ENCODE measurements around the gene ZBP1. TPM values are rescaled to one million over a fixed set of nuclear protein-coding genes. Genes with fewer than 3 reads are reported as not detected.

ZBP1 gene
- polyA plus RNA-seq, 1 of the 3 experiments (the other 2 are of a cell fraction), result not detected

- Histone ChIP-seq H3K9me2 (no peaks in the 10 kb centered on the region), H3K27me3 (ENCODE audit: insufficient read depth) (no peaks in the 10 kb centered on the region), H3K4me2 (no peak overlapping the region), H2AFZ (ENCODE audit: low read depth) (no peak overlapping the region), H3K79me2 (ENCODE audit: insufficient read depth) (peaks cover 44% of the 10 kb centered on the region), H4K20me1 (ENCODE audit: insufficient read depth) (peaks cover 57% of the 10 kb centered on the region), H3K27ac (ENCODE audit: low read depth in 2 of 2, low read length in 1 of 2) (no peak overlapping the region; a peak in 1 of 4 replicates), H3F3A (replicated peaks; ENCODE audit: insufficient read depth) (no peaks in the 10 kb centered on the region), H3K9ac (no peak overlapping the region), H3K4me1 (ENCODE audit: control insufficient read depth in 1 of 2, insufficient read depth in 2 of 2, low read depth in 1 of 2, low read length in 1 of 2) (peaks cover 0 to 51% of the 10 kb centered on the region in 2 experiments; a peak in 1 of 4 replicates), H3K36me3 (replicated peaks in 1 of 2; ENCODE audit: control insufficient read depth in 1 of 2, insufficient read depth in 2 of 2, low read length in 1 of 2) (peaks cover 0 to 33% of the 10 kb centered on the region in 2 experiments), H3K9me3 (no peaks in the 10 kb centered on the region), H3K4me3 (ENCODE audit: low read depth in 2 of 2, low read length in 1 of 2) (no peak overlapping the region)
- WGBS (ENCODE audit: low lambda C conversion rate), result 95% methylated on average over 13 of the region's 13 CpGs
- POLR2A ChIA-PET, result no interaction called here
- CTCF ChIA-PET, result interaction anchor here (1.0 to 1.2 kb wide), 2 partner anchors 427 to 519 kb away, joined by 3 to 5 read pairs; no protein-coding TSS in a partner anchor
- TF ChIP-seq SMC3 (IDR thresholded peaks at IDR 0.05; ENCODE audit: low read depth, low read length), result no peak
- no peak for TF ChIP-seq ZBTB33 (IDR thresholded peaks at IDR 0.05; ENCODE audit: borderline replicate concordance, low read depth)
- no peak for TF ChIP-seq USF2 (IDR thresholded peaks at IDR 0.05; ENCODE audit: borderline replicate concordance, low read depth, low read length)
- TF ChIP-seq JUND (IDR thresholded peaks at IDR 0.05), result no peak
- TF ChIP-seq FOSL2 (IDR thresholded peaks at IDR 0.05; ENCODE audit: borderline replicate concordance, low read depth), result no peak
- no peak for TF ChIP-seq EP300 (IDR thresholded peaks at IDR 0.05; ENCODE audit: borderline replicate concordance in 1 of 2, low read depth in 1 of 2, low read length in 1 of 2)
- TF ChIP-seq RCOR1 (IDR thresholded peaks at IDR 0.05; ENCODE audit: low read length), result no peak
- no peak for TF ChIP-seq NFIC (IDR thresholded peaks at IDR 0.05; ENCODE audit: borderline replicate concordance)
- TF ChIP-seq PBX3 (IDR thresholded peaks at IDR 0.05), result no peak
- TF ChIP-seq FOXM1 (IDR thresholded peaks at IDR 0.05; ENCODE audit: low read depth), result no peak
- no peak for TF ChIP-seq TEAD4 (IDR thresholded peaks at IDR 0.05; ENCODE audit: borderline replicate concordance, insufficient read depth)
- TF ChIP-seq CHD2 (IDR thresholded peaks at IDR 0.05; ENCODE audit: low read length, partially characterized antibody), result no peak
- DNase-seq, result no peak
Measured at GRCh38 chr20:57660181-57660921, 40.1 kb upstream of the ZBP1 start.
